ENCODE results near the gene NCOA1. TPM values are rescaled to one million over a fixed set of nuclear protein-coding genes. Genes with fewer than 3 reads are reported as not detected.

The NCOA1 gene
- total RNA-seq, 4 donors from 2014 or later, result 42.3 to 66.9 (median 47.4) TPM

GRCh38 chr2:24721470-24721869 is 230.4 kb downstream of the NCOA1 start:
- H3K9me3 ChIP-seq, result no peaks in the 10 kb centered on the region
- TF ChIP-seq POLR2AphosphoS5 (IDR thresholded peaks at IDR 0.05) (peak; percentile 8), EP300 (IDR thresholded peaks at IDR 0.05) (no peak)
- peak; percentile 90 for ATAC-seq
- H3K27ac ChIP-seq, result peak overlapping the region; percentile 28 to 60 (median 46)
- H3K36me3 ChIP-seq, result peaks cover 0 to 19% of the 10 kb centered on the region in 2 donors
- no peak overlapping the region for H3K4me3 ChIP-seq
- peaks cover 0 to 18% (median 4%) of the 10 kb centered on the region in 3 donors for H3K4me1 ChIP-seq
- no peaks in the 10 kb centered on the region for H3K27me3 ChIP-seq

- TF ChIP-seq POLR2AphosphoS5 (IDR thresholded peaks at IDR 0.05) (no peak), CTCF (IDR thresholded peaks at IDR 0.05) (no peak), POLR2A (IDR thresholded peaks at IDR 0.05) (no peak), EP300 (IDR thresholded peaks at IDR 0.05) (no peak)
- ATAC-seq, result no peak
- H3K4me3 ChIP-seq, result no peak overlapping the region
- H3K27me3 ChIP-seq, result no peaks in the 10 kb centered on the region
- WGBS, 2 donors (ENCODE audit: low coverage in 1 of 2), result 68 to 74% methylated on average over 3 of the region's 3 CpGs
- no peaks in the 10 kb centered on the region for H3K9me3 ChIP-seq
- H3K36me3 ChIP-seq, result peaks cover 0 to 15% of the 10 kb centered on the region in 2 donors
- H3K27ac ChIP-seq, result peak overlapping the region in 3 of 4 donors; percentile 28 to 60 (median 55)
- peaks cover 0 to 18% (median 4%) of the 10 kb centered on the region in 3 donors for H3K4me1 ChIP-seq
Measured at GRCh38 chr2:24722141-24722790, 231.2 kb downstream of the NCOA1 start.

GRCh38 chr2:24723191-24723590 is 232.1 kb downstream of the NCOA1 start:
- TF ChIP-seq POLR2A (IDR thresholded peaks at IDR 0.05) (no peak), CTCF (IDR thresholded peaks at IDR 0.05) (no peak), EP300 (IDR thresholded peaks at IDR 0.05) (no peak), POLR2AphosphoS5 (IDR thresholded peaks at IDR 0.05) (no peak)
- Histone ChIP-seq H3K27me3 (no peaks in the 10 kb centered on the region), H3K36me3 (peaks cover 0 to 12% of the 10 kb centered on the region in 2 donors), H3K4me3 (no peak overlapping the region), H3K9me3 (no peaks in the 10 kb centered on the region), H3K4me1 (peaks cover 0 to 18% (median 4%) of the 10 kb centered on the region in 3 donors), H3K27ac (no peak overlapping the region)
- WGBS, 2 donors (ENCODE audit: low coverage in 1 of 2), result 75 to 81% methylated on average over 1 of the region's 1 CpG
- no peak for ATAC-seq

- Histone ChIP-seq H3K4me1 (peaks cover 0 to 18% (median 4%) of the 10 kb centered on the region in 3 donors), H3K9me3 (no peaks in the 10 kb centered on the region), H3K27ac (no peak overlapping the region), H3K36me3 (peaks cover 0 to 13% of the 10 kb centered on the region in 2 donors), H3K27me3 (no peaks in the 10 kb centered on the region), H3K4me3 (no peak overlapping the region)
- TF ChIP-seq POLR2AphosphoS5 (IDR thresholded peaks at IDR 0.05), result no peak
- TF ChIP-seq POLR2A (IDR thresholded peaks at IDR 0.05), result no peak
- TF ChIP-seq CTCF (IDR thresholded peaks at IDR 0.05), result no peak
- no peak for TF ChIP-seq EP300 (IDR thresholded peaks at IDR 0.05)
- no peak for ATAC-seq
Measured at GRCh38 chr2:24723665-24724064, 232.6 kb downstream of the NCOA1 start.

- no peaks in the 10 kb centered on the region for H3K27me3 ChIP-seq
- WGBS, 2 donors (ENCODE audit: low coverage in 1 of 2), result 64 to 88% methylated on average over 4 of the region's 4 CpGs
Measured at GRCh38 chr2:24724111-24724775, 233.2 kb downstream of the NCOA1 start.

More at GRCh38 chr2:24724111-24724775, 233.2 kb downstream of the NCOA1 start:
- Histone ChIP-seq H3K27ac (no peak overlapping the region), H3K9me3 (no peaks in the 10 kb centered on the region), H3K36me3 (peaks cover 0 to 19% of the 10 kb centered on the region in 2 donors), H3K4me3 (no peak overlapping the region), H3K4me1 (peaks cover 0 to 18% (median 4%) of the 10 kb centered on the region in 3 donors)
- ATAC-seq, result no peak
- TF ChIP-seq CTCF (IDR thresholded peaks at IDR 0.05), result no peak
- no peak for TF ChIP-seq EP300 (IDR thresholded peaks at IDR 0.05)
- TF ChIP-seq POLR2A (IDR thresholded peaks at IDR 0.05), result no peak
- TF ChIP-seq POLR2AphosphoS5 (IDR thresholded peaks at IDR 0.05), result no peak

All from gastroesophageal sphincter (tissue), 4 donors.